T47D (cell line): ENCODE results near the gene PIK3CD.
A peak's percentile ranks its signal among the peaks of the same experiment; 100 is the strongest.

ENCODE experiments used
- DNase-seq, 2 experiments: peaks; one replicate each; pipeline versions ENCODE4 v3.0.0 to v3.0.0-alpha.2; 2011 to 2012; ENCODE audit warnings: low read depth in 1 of 2, low spot score in 1 of 2
- JUND ChIP-seq: IDR thresholded peaks from 2 replicates; pipeline ENCODE4 v1.6.1; 2012; ENCODE audit warnings: low read depth
- in situ Hi-C: cut with HindIII; loops from 2 replicates; pipeline ENCODE4 v1.10.0; 2016; ENCODE audit warnings: low sequenced_read_pairs, low pct_unique_long_range_greater_than_20kb

PIK3CD gene

DNA sequence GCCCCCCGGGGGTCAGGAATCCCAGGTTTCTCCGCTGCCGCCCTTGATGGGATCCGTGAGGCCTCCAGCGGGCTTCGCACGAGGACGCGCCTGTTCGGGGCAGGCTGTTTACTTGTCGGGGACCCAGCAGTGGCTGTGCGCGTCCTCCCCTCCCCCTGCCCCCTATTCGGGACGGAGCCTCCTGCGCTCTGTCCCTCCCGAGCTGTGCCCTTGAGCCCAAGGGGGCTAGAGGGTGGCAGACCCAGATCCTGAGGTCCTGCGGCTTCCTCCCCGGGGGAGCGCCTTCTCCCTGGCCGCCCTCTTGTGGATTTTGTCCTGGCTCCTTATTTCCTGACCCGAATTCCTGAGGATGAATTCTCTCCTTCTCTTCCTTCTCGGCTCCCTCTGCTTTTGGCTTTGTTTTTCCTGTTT lies 38.4 kb downstream of the PIK3CD start:
- in situ Hi-C loops = no loop called here
- no peak for DNase-seq
- no peak for TF ChIP-seq JUND

- TF ChIP-seq JUND = no peak
- in situ Hi-C loops = no loop called here
Measured at GRCh38 chr1:9690440-9691107, 39.0 kb downstream of the PIK3CD start.

GRCh38 chr1:9691108-9691445 lies 39.5 kb downstream of the PIK3CD start:
- no peak for TF ChIP-seq JUND
- no peak for DNase-seq
- in situ Hi-C loops = no loop called here

More at GRCh38 chr1:9690440-9691107, 39.0 kb downstream of the PIK3CD start:
- DNase-seq = no peak

- in situ Hi-C loops = no loop called here
- no peak for TF ChIP-seq JUND
- no peak for DNase-seq
Measured at GRCh38 chr1:9691691-9692090, 40.2 kb downstream of the PIK3CD start.

- in situ Hi-C loops = no loop called here
- DNase-seq = no peak
- no peak for TF ChIP-seq JUND
Measured at GRCh38 chr1:9696793-9697192, 45.3 kb downstream of the PIK3CD start.

DNA sequence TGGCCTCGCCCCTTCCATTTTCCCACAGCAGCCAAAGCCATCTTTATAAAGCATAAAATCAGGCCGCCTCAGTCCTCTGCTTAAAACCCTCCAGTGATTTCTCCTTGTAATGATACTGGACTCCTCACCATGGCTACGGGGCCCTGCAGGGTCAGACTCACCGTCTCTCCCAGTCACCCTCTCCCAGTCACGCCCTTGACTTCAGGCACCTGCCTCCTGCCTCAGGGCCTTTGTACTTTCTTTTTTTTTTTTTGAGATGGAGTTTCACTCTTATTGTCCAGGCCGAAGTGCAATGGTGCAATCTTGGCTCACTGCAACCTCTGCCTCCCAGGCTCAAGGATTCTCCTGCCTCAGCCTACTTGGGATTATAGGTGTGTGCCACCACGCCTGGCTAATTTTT lies 47.8 kb downstream of the PIK3CD start:
- in situ Hi-C loops = no loop called here
- no peak for TF ChIP-seq JUND

GRCh38 chr1:9700340-9700739 lies 48.8 kb downstream of the PIK3CD start:
- DNase-seq = no peak
- in situ Hi-C loops = no loop called here
- no peak for TF ChIP-seq JUND

More for the DNA sequence above, 47.8 kb downstream of the PIK3CD start:
- no peak for DNase-seq

DNA sequence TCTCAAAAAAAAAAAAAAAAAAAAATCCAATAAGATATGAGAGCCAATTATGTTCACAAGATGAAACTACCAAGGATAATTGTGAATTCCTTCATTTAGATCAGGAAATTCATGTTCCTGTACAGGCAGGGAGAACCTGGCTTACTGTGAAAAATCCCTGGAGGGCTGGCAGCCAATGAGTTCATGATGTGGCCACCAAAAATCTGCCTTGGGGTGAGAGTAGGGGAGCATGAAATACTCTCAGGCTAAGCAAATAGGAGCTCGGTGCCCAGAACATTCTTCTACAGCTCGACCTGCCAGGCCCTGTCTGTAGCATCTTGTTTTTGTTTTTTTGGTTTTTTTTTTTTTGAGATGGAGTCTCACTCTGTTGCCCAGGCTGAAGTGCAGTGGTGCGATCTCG lies 50.1 kb downstream of the PIK3CD start:
- DNase-seq = peak in 1 of 2 experiments; percentile 35
- TF ChIP-seq JUND = no peak
- in situ Hi-C loops = no loop called here

GRCh38 chr1:9703165-9703509 lies 51.6 kb downstream of the PIK3CD start:
- TF ChIP-seq JUND = no peak
- no peak for DNase-seq
- in situ Hi-C loops = no loop called here

DNA sequence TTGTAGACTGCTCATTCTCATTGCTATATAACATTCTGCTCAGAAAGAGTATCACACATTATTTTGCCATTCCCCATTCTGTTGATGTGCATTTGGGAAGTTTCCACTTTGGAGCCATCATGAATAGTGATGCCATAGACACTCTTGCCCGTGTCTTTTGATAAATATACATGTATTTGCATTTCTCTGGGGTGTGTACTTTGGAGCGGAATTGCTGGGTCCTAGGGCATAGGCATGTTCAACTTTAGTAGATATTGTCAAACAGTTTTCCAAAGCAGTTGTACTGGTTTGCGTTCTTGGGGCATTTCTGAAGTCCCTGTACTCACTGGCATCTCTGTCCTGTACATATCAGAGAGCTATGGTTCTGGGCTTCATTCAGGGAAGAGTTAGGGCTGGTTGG lies 52.1 kb downstream of the PIK3CD start:
- in situ Hi-C loops = no loop called here

GRCh38 chr1:9705337-9706093 lies 54.0 kb downstream of the PIK3CD start:
- DNase-seq = no peak
- TF ChIP-seq JUND = no peak
- in situ Hi-C loops = no loop called here

More for the DNA sequence above, 52.1 kb downstream of the PIK3CD start:
- DNase-seq = no peak
- no peak for TF ChIP-seq JUND

DNA sequence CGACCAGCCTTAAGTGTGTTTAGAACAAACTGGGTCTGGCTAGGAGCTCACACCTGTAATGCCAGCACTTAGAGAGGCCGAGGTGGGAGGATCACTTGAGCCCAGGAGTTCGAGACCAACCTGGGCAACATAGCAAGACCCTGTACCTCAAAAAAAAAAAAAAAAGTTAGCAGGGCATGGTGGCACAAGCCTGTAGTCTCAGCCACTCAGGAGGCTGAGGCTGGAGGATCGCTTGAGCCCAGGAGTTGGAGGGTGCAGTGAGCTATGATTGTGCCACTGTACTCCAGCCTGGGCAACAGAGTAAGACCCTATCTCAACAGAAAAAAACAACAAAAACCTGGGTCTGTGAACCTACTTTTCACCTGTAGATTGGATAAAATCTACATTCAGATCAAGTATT lies 54.6 kb downstream of the PIK3CD start:
- in situ Hi-C loops = no loop called here

DNA sequence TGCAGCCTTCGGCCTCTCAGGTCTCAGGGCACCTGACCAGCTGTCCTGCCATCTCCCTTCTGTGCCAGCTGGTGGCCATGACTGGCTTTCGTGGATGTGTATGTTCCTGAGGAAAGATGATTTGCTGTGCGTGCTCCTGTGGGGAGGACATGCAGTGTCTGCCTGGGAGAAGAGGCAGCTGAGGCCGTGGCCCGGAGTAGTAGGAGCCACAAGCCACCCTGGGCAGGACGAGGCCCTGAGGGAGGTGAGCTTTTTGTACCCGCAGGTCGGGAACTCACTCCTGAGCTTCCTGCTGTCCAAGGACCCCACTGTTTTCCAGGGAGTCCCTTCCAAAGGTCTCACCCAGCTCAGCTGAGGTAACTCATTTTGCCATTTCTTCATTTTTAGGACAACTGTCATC lies 58.5 kb downstream of the PIK3CD start:
- in situ Hi-C loops = no loop called here
- no peak for TF ChIP-seq JUND
- DNase-seq = no peak

More for the DNA sequence above, 54.6 kb downstream of the PIK3CD start:
- no peak for DNase-seq
- no peak for TF ChIP-seq JUND
